Measurements from ENCODE around the gene IQSEC1.

IQSEC1 gene

GRCh38 chr3:13046569-13047274 lies 26.5 kb downstream of the IQSEC1 start:
- FAIRE-seq: no peak

GRCh38 chr3:13045904-13046568 lies 27.2 kb downstream of the IQSEC1 start:
- FAIRE-seq: no peak

GRCh38 chr3:13045241-13045903 lies 27.9 kb downstream of the IQSEC1 start:
- no peak for FAIRE-seq

- FAIRE-seq: no peak
Measured at GRCh38 chr3:13044496-13045240, 28.6 kb downstream of the IQSEC1 start.

GRCh38 chr3:13043656-13044055 lies 29.6 kb downstream of the IQSEC1 start:
- no peak for FAIRE-seq

GRCh38 chr3:13042715-13043271 lies 30.4 kb downstream of the IQSEC1 start:
- no peak for FAIRE-seq

- FAIRE-seq: no peak
Measured at GRCh38 chr3:13042127-13042701, 31.0 kb downstream of the IQSEC1 start.

GRCh38 chr3:13041113-13041776 lies 32.0 kb downstream of the IQSEC1 start:
- no peak for FAIRE-seq

GRCh38 chr3:13040361-13041074 lies 32.7 kb downstream of the IQSEC1 start:
- no peak for FAIRE-seq

GRCh38 chr3:13039213-13039896 lies 33.9 kb downstream of the IQSEC1 start:
- FAIRE-seq: no peak

- no peak for FAIRE-seq
Measured at GRCh38 chr3:13037458-13038117, 35.6 kb downstream of the IQSEC1 start.

GRCh38 chr3:13034861-13035260 lies 38.4 kb downstream of the IQSEC1 start:
- FAIRE-seq: no peak

GRCh38 chr3:13034109-13034800 lies 39.0 kb downstream of the IQSEC1 start:
- no peak for FAIRE-seq

- no peak for FAIRE-seq
Measured at GRCh38 chr3:13032206-13032605, 41.0 kb downstream of the IQSEC1 start.

- FAIRE-seq: no peak
Measured at GRCh38 chr3:13031621-13032020, 41.6 kb downstream of the IQSEC1 start.

- no peak for FAIRE-seq
Measured at GRCh38 chr3:13030684-13031083, 42.5 kb downstream of the IQSEC1 start.

GRCh38 chr3:13028010-13028821 lies 45.0 kb downstream of the IQSEC1 start:
- FAIRE-seq: no peak

- no peak for FAIRE-seq
Measured at GRCh38 chr3:13027154-13027553, 46.1 kb downstream of the IQSEC1 start.

GRCh38 chr3:13026534-13026933 lies 46.7 kb downstream of the IQSEC1 start:
- FAIRE-seq: no peak

Measured in G401.6 (cell line).